Measurements from ENCODE around the gene SYK.

DNA sequence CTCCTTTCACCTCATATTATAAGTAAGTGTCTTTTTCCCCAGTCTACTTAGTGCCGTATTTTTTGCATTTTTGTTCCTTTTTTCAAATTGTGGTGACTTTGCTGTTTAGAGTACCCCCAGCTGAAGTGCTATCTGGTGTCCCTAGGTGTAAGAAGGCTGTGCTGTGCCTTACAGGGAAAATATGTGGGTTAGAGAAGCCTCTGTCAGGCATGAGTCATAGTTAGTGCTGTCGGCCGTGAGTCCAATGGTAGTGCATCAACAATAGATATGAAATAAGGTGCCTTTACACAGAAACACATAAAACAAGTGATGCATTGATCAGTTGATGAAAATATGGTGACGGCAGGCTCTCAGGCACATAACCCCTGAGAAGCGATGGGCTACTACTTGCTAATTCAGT is 20.1 kb downstream of the SYK start:
- TF ChIP-seq, protein P1, sequence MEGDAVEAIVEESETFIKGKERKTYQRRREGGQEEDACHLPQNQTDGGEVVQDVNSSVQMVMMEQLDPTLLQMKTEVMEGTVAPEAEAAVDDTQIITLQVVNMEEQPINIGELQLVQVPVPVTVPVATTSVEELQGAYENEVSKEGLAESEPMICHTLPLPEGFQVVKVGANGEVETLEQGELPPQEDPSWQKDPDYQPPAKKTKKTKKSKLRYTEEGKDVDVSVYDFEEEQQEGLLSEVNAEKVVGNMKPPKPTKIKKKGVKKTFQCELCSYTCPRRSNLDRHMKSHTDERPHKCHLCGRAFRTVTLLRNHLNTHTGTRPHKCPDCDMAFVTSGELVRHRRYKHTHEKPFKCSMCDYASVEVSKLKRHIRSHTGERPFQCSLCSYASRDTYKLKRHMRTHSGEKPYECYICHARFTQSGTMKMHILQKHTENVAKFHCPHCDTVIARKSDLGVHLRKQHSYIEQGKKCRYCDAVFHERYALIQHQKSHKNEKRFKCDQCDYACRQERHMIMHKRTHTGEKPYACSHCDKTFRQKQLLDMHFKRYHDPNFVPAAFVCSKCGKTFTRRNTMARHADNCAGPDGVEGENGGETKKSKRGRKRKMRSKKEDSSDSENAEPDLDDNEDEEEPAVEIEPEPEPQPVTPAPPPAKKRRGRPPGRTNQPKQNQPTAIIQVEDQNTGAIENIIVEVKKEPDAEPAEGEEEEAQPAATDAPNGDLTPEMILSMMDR (IDR thresholded peaks at IDR 0.05), result no peak
- TF ChIP-seq EZH2 (IDR thresholded peaks at IDR 0.05), result no peak
- no peak for TF ChIP-seq EZH2phosphoT487 (IDR thresholded peaks at IDR 0.05)
